Keratinocyte (primary cell): ENCODE results near the gene IFT88.

Experiments used
- CTCF ChIP-seq, 3 experiments: IDR thresholded peaks in 1 of 3; conservative IDR thresholded peaks in 1 of 3; optimal IDR thresholded peaks in 1 of 3; 2 replicates in 2 of 3; 3 replicates in 1 of 3; pipeline versions ENCODE3 to v1.5.1; 2011; ENCODE audit warnings: low read length in 3 of 3, mild to moderate bottlenecking in 3 of 3, moderate library complexity in 2 of 3, control low read depth in 1 of 3, inconsistent platforms in 1 of 3; ENCODE audit not compliant: insufficient read depth in 2 of 3; ENCODE audit errors: extremely low read depth in 1 of 3
- EZH2 ChIP-seq: IDR thresholded peaks from one replicate; pipeline ENCODE4 v1.6.1; 2012; ENCODE audit warnings: inconsistent platforms, mild to moderate bottlenecking, low read length, moderate library complexity

DNA sequence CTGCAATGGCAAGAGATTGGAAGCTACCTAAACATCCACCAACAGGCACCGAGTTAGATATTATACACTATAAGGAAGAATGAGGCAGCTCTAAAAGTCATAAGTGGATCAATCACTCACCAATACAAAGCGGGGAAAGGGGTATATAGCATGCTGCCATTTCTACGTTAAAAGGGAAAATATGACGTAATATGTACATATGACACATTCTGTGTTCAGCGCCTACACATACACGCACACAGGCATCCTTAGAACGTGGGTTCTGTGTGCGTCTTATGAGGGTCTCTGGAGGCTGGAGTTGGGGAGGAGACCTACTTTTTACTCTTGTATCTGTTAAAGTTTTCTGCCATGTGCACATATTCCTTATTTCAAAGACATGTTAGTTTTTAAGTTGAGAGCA, 142.4 kb downstream of the IFT88 start:
- TF ChIP-seq CTCF (optimal IDR thresholded peaks at IDR 0.05 in 1 of 3, IDR thresholded peaks at IDR 0.05 in 1 of 3, conservative IDR thresholded peaks at IDR 0.05 in 1 of 3; ENCODE audit: extremely low read depth in 1 of 3, insufficient read depth in 2 of 3, low read length in 3 of 3) (no peak), EZH2 (no peak)
